ENCODE data around the gene CEACAM3.

- TF ChIP-seq CTCF (conservative IDR thresholded peaks at IDR 0.05) = peak; percentile 91
- TF ChIP-seq EZH2 (IDR thresholded peaks at IDR 0.05; ENCODE audit: low read depth) = no peak
These were observed 42.4 kb upstream of the CEACAM3 start for GRCh38 chr19:41753936-41754529.
